Measurements from ENCODE around the gene CELSR1. TPM values are rescaled to one million over a fixed set of nuclear protein-coding genes. Genes with fewer than 3 reads are reported as not detected.
"Not testable (repeated sequence)": the region's sequence is repeated elsewhere in the genome, so short reads cannot be mapped to it uniquely, and the experiment has no call there.

CELSR1 gene
- total and polyA plus RNA-seq, 9 donors, result 0.63 to 25.2 (median 2.9) TPM

DNA sequence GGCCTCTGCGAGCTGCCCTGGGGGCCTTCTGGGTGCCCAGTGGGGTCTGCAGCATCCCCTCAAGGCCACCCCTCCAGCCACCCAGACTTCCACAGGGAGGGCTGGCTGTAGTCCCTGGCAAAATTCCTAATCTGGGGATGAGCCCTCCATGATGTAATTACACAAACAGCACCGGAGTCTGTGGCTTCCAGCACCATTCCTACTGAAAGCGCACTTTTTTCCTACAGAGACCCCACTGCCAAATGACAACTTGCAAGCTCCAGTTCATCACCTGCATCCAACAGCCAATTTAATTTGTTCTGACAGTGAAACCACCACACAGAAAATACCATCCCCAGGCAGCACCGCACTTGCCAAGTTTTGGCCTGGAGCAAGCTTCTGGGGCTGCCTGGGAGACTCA lies 131.5 kb downstream of the CELSR1 start:
- 74 to 76% (median 76%) methylated on average over 4 of the region's 4 CpGs for WGBS, 3 donors
- no peak for DNase-seq
- no peaks in the 10 kb centered on the region for H3K9me3 ChIP-seq
- H3K4me1 ChIP-seq (ENCODE audit: insufficient read depth), result no peaks in the 10 kb centered on the region
- no peak overlapping the region for H3K4me3 ChIP-seq
- H3K27me3 ChIP-seq, result no peaks in the 10 kb centered on the region
- TF ChIP-seq POLR2A (IDR thresholded peaks at IDR 0.05) (no peak), EP300 (IDR thresholded peaks at IDR 0.05) (no peak)
- TF ChIP-seq, protein P1, sequence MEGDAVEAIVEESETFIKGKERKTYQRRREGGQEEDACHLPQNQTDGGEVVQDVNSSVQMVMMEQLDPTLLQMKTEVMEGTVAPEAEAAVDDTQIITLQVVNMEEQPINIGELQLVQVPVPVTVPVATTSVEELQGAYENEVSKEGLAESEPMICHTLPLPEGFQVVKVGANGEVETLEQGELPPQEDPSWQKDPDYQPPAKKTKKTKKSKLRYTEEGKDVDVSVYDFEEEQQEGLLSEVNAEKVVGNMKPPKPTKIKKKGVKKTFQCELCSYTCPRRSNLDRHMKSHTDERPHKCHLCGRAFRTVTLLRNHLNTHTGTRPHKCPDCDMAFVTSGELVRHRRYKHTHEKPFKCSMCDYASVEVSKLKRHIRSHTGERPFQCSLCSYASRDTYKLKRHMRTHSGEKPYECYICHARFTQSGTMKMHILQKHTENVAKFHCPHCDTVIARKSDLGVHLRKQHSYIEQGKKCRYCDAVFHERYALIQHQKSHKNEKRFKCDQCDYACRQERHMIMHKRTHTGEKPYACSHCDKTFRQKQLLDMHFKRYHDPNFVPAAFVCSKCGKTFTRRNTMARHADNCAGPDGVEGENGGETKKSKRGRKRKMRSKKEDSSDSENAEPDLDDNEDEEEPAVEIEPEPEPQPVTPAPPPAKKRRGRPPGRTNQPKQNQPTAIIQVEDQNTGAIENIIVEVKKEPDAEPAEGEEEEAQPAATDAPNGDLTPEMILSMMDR (IDR thresholded peaks at IDR 0.05), result no peak
- intact Hi-C loops (cut with DNase I), result no loop called here
- H3K36me3 ChIP-seq, result no peaks in the 10 kb centered on the region
- H3K27ac ChIP-seq, result no peak overlapping the region

DNA sequence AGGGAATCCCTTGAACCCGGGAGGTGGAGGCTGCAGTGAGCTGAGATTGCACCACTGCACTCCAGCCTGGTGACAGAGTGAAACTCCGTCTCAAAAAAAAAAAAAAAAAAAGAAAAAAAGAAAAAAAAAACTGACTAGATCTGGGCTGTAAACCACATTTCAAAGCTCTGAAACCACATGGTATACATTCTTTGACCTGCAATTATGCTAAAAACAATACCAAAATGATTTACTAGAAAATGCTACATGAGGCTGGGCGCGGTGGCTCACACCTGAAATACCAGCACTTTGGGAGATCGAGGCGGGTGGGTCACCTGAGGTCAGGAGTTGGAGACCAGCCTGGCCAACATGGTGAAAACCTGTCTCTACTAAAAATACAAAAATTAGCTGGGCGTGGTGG lies 133.5 kb downstream of the CELSR1 start:
- intact Hi-C loops (cut with DNase I); H3K36me3 ChIP-seq; H3K4me3 ChIP-seq; H3K4me1 ChIP-seq (ENCODE audit: insufficient read depth); H3K27me3 ChIP-seq; DNase-seq; H3K27ac ChIP-seq; H3K9me3 ChIP-seq: not testable (repeated sequence)
- WGBS, 3 donors, result 83 to 91% (median 87%) methylated on average over 7 of the region's 7 CpGs

DNA sequence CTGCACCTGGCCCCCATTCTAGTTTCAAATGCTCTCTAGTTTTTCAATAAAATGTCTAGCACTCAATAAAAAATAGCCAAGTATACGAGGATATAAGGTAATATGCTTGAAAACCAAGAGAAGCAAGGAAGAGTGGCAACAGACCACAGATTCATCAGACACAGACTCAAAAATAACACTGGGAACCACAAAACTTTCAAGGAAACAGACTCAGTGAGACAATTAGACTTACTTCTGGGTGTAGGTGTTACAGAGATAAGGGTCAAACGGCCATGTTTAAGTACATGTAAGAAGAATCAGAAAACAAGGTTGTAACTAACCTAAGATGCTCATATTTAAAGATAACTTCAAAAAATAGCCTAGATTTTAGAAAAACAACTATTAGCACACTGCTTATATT lies 134.9 kb downstream of the CELSR1 start:
- Histone ChIP-seq H3K4me1 (ENCODE audit: insufficient read depth) (no peaks in the 10 kb centered on the region), H3K27ac (no peak overlapping the region), H3K36me3 (no peaks in the 10 kb centered on the region), H3K27me3 (no peaks in the 10 kb centered on the region), H3K4me3 (no peak overlapping the region), H3K9me3 (no peaks in the 10 kb centered on the region)
- intact Hi-C loops (cut with DNase I), result no loop called here
- 57 to 78% (median 71%) methylated on average over 2 of the region's 2 CpGs for WGBS, 3 donors
- TF ChIP-seq EP300 (IDR thresholded peaks at IDR 0.05) (no peak), POLR2A (IDR thresholded peaks at IDR 0.05) (no peak)
- TF ChIP-seq, protein P1 (IDR thresholded peaks at IDR 0.05), result no peak
- no peak for DNase-seq

DNA sequence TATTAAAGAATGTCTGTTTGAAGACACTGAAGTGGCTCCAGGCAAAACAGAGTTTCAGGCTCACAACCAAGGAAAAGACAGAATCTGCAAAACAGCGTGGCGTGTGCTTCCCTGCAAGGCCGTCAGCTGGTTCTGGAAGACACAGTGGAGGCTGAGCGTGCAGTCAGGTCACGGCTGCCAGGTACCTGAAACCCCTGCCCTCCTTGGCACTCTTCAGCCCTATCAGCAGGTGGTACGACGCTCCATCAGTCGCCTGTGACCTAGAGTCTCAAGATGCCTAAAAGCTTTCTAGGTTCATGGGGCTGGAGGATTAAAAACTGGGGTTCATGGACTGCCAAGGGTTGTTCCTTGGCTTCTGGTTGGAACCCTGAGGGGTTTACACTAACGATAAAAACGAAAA lies 136.1 kb downstream of the CELSR1 start:
- intact Hi-C loops (cut with DNase I), result no loop called here
- 88 to 91% (median 89%) methylated on average over 10 of the region's 10 CpGs for WGBS, 3 donors
- no peak overlapping the region for H3K4me3 ChIP-seq
- no peaks in the 10 kb centered on the region for H3K9me3 ChIP-seq
- TF ChIP-seq POLR2A (IDR thresholded peaks at IDR 0.05), result no peak
- TF ChIP-seq EP300 (IDR thresholded peaks at IDR 0.05), result no peak
- TF ChIP-seq, protein P1 (IDR thresholded peaks at IDR 0.05), result no peak
- no peak for DNase-seq
- no peak overlapping the region for H3K27ac ChIP-seq
- no peaks in the 10 kb centered on the region for H3K36me3 ChIP-seq
- no peaks in the 10 kb centered on the region for H3K27me3 ChIP-seq
- H3K4me1 ChIP-seq (ENCODE audit: insufficient read depth), result no peaks in the 10 kb centered on the region

DNA sequence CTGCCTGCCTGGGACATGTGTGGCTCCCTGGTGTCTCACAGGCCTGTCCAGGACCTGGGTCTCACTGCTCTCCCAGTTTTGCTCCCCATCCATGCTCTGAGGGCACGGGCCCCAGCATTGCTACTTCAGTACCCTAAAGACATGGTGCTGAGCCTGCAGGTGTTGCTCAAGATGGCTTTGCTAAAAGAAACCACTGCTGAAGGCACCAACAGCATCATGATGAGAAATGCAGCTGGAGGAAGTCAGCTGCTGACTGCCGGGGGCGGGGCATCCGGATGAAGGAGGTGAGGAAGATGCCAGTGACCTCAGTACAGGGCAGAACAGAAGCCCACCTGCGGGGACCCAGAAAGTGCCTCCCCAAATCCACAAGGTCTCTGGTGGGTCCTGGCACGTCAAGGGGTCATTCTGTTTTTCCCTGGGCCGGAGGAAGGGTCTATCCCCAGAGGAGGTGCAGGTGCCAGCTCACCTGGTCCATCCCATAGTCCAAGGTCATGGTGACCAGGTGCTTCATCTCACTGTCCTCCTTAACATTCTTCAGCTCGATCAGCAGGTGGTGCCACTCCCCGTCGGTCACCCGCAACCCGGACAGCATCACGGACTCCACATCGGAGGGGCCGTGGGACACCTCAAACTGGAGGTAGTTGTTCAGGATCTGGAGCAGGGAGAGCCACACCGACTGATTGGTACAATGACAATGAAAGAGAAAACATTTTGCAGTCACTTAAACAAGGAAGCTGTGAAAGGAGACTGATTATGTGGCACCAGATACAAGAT lies 138.0 kb downstream of the CELSR1 start:
- no peaks in the 10 kb centered on the region for H3K27me3 ChIP-seq
- WGBS, 3 donors, result 83 to 86% (median 83%) methylated on average over 16 of the region's 16 CpGs
- no peak overlapping the region for H3K4me3 ChIP-seq
- DNase-seq, result no peak
- H3K36me3 ChIP-seq, result no peaks in the 10 kb centered on the region
- no peaks in the 10 kb centered on the region for H3K4me1 ChIP-seq (ENCODE audit: insufficient read depth)
- no peak overlapping the region for H3K27ac ChIP-seq
- TF ChIP-seq POLR2A (IDR thresholded peaks at IDR 0.05), result no peak
- no peak for TF ChIP-seq EP300 (IDR thresholded peaks at IDR 0.05)
- TF ChIP-seq, protein P1 (IDR thresholded peaks at IDR 0.05), result no peak
- intact Hi-C loops (cut with DNase I), result loop anchor here in 1 of 4 donors (10.0 kb wide), 1 partner anchor 405 kb away; no protein-coding TSS in a partner anchor
- H3K9me3 ChIP-seq, result no peaks in the 10 kb centered on the region

Data from ovary (tissue), 9 donors.